B cell (primary cell): ENCODE results near the gene ESRRB. TPM values are rescaled to one million over a fixed set of nuclear protein-coding genes. Genes with fewer than 3 reads are reported as not detected.

ENCODE experiments used
- ATAC-seq: fragments of 200-7000 bp; cut with Tn5 transposase; one replicate; pipeline ENCODE4 v1.10.0; 2021; ENCODE audit warnings: low read depth, mild to moderate bottlenecking, moderate number of reproducible peaks, moderate library complexity
- CTCF ChIA-PET: fragments of 350-600 bp; sonication (Branson Sonifier 250); formaldehyde crosslinking; loops from one replicate; lab custom pipeline; 2021; ENCODE audit warnings: antibody characterized with exemption, inconsistent platforms; lab: Charles Lee
- POLR2A ChIA-PET: fragments of 350-600 bp; sonication (Branson Sonifier 250); formaldehyde crosslinking; loops from one replicate; lab custom pipeline; 2021; ENCODE audit warnings: antibody characterized with exemption; lab: Charles Lee
- DNase-seq: peaks from one replicate; pipeline ENCODE4 v3.0.0; 2013
- H2AFZ ChIP-seq: 2 replicates; pipeline ENCODE4 v1.6.1; 2012; ENCODE audit warnings: mild to moderate bottlenecking, low read depth, low read length; ENCODE audit not compliant: insufficient read depth, poor library complexity, severe bottlenecking
- H3K27ac ChIP-seq, 2 donors: 1 replicate in 1 of 2; 2 replicates in 1 of 2; pipeline ENCODE4 v1.5.1; 2012 to 2013; ENCODE audit warnings: low read length in 2 of 2, mild to moderate bottlenecking in 2 of 2, moderate library complexity in 1 of 2
- H3K27me3 ChIP-seq, 4 experiments: fragments of 200-600 bp in 1 of 4; sonication (generic) in 1 of 4; replicated peaks in 1 of 4; 1 replicate in 2 of 4; 2 replicates in 2 of 4; pipeline versions ENCODE4 v1.6.1 to v1.7.0; 2013 to 2016; ENCODE audit warnings: low read length in 3 of 4, mild to moderate bottlenecking in 2 of 4, mixed read lengths in 1 of 4, moderate library complexity in 1 of 4; ENCODE audit not compliant: insufficient read depth in 4 of 4, control insufficient read depth in 3 of 4; ENCODE audit errors: control extremely low read depth in 1 of 4
- H3K36me3 ChIP-seq, 2 experiments: replicated peaks in 1 of 2; 1 replicate in 1 of 2; 2 replicates in 1 of 2; pipeline versions ENCODE4 v1.6.1 to v1.7.1; 2013; ENCODE audit warnings: low read length in 1 of 2; ENCODE audit not compliant: insufficient read depth in 2 of 2, control insufficient read depth in 1 of 2; ENCODE audit errors: control extremely low read depth in 1 of 2, extremely low read depth in 1 of 2
- H3K4me1 ChIP-seq, 2 donors: fragments of 200-600 bp in 1 of 2; sonication (generic) in 1 of 2; 1 replicate in 1 of 2; 2 replicates in 1 of 2; pipeline versions ENCODE4 v1.5.1 to v1.6.1; 2013 to 2017; ENCODE audit warnings: low read length in 2 of 2; ENCODE audit not compliant: control insufficient read depth in 2 of 2, insufficient read depth in 2 of 2
- H3K4me2 ChIP-seq: replicated peaks from 2 replicates; pipeline ENCODE3; 2012; ENCODE audit warnings: mild to moderate bottlenecking, low read depth, low read length; ENCODE audit not compliant: poor library complexity, severe bottlenecking
- H3K4me3 ChIP-seq, 5 experiments: fragments of 200-600 bp in 1 of 5; sonication (generic) in 1 of 5; 1 replicate in 3 of 5; 2 replicates in 2 of 5; pipeline versions ENCODE4 v1.5.1 to v1.7.0; 2011 to 2016; ENCODE audit warnings: low read length in 4 of 5, mild to moderate bottlenecking in 4 of 5, low read depth in 2 of 5, control low read depth in 1 of 5, moderate library complexity in 1 of 5; ENCODE audit not compliant: insufficient read depth in 1 of 5; ENCODE audit errors: control extremely low read depth in 1 of 5, extremely low read depth in 1 of 5
- H3K79me2 ChIP-seq: fragments of 200-600 bp; sonication (generic); one replicate; pipeline ENCODE4 v1.6.0; 2016; ENCODE audit warnings: low read length; ENCODE audit not compliant: control insufficient read depth, insufficient read depth
- H3K9ac ChIP-seq: fragments of 200-600 bp; sonication (generic); 2 replicates; pipeline ENCODE4 v1.6.1; 2017; ENCODE audit warnings: mild to moderate bottlenecking, low read length, moderate library complexity
- H3K9me3 ChIP-seq, 3 donors: one replicate each; pipeline versions ENCODE4 v1.6.1 to v1.7.1; 2013; ENCODE audit warnings: low read length in 2 of 3; ENCODE audit not compliant: control insufficient read depth in 2 of 3, insufficient read depth in 1 of 3; ENCODE audit errors: control extremely low read depth in 1 of 3
- H4K20me1 ChIP-seq: 2 replicates; pipeline ENCODE4 v1.6.0; 2012; ENCODE audit warnings: mild to moderate bottlenecking, low read length; ENCODE audit not compliant: insufficient read depth, control insufficient read depth, poor library complexity, severe bottlenecking
- H3K27ac Mint-ChIP-seq: one replicate; pipeline ENCODE4 v1.8.0; 2021; ENCODE audit warnings: mixed read lengths
- H3K27me3 Mint-ChIP-seq: one replicate; pipeline ENCODE4 v1.8.0; 2021; ENCODE audit warnings: mixed read lengths
- H3K4me1 Mint-ChIP-seq: one replicate; pipeline ENCODE4 v1.8.0; 2021; ENCODE audit warnings: mixed read lengths
- H3K4me3 Mint-ChIP-seq: one replicate; pipeline ENCODE4 v1.8.0; 2021; ENCODE audit warnings: mixed read lengths
- H3K9me3 Mint-ChIP-seq: one replicate; pipeline ENCODE4 v1.8.0; 2022; ENCODE audit warnings: mixed read lengths; ENCODE audit not compliant: insufficient read depth
- EZH2 ChIP-seq: IDR thresholded peaks from 2 replicates; pipeline ENCODE4 v1.6.1; 2012; ENCODE audit warnings: borderline replicate concordance, low read depth, mild to moderate bottlenecking, moderate library complexity, low read length; ENCODE audit not compliant: insufficient read depth, poor library complexity, severe bottlenecking
- WGBS: methylation state at CpG from one replicate; pipeline ENCODE4 v1.1.5; 2013; ENCODE audit warnings: missing lambda C conversion rate; ENCODE audit not compliant: insufficient coverage; 5-methylcytosine and 5-hydroxymethylcytosine counted together
- intact Hi-C: fragments of 100-400 bp; cut with micrococcal nuclease; formaldehyde crosslinking; loops from one replicate; pipeline ENCODE4 v1.10.0; 2022
- polyA plus RNA-seq: library from polyadenylated mRNA; depleted of rRNA; stranded (reverse); fragments of >200 nt; gene quantifications from 2 replicates; pipeline ENCODE4 v1.2.3, GENCODE V29; 2012
- total RNA-seq, 2 donors: library from RNA; stranded (reverse); fragments of 120-200 nt in 1 of 2; gene quantifications; 1 replicate in 1 of 2; 2 replicates in 1 of 2; pipeline versions ENCODE4 v1.2.3 to v1.2.4, GENCODE V29; 2013 to 2022
- TF ChIP-seq, protein P1 (sequence below): fragments of 200-600 bp; IDR thresholded peaks from one replicate; pipeline ENCODE4 v1.8.0; 2022; ENCODE audit warnings: antibody characterized with exemption, mild to moderate bottlenecking

The ESRRB gene
- total and polyA plus RNA-seq, 2 donors (not counting 1 experiment from before 2014, with no cell fraction given): 0.13 TPM; not detected in 1

DNA sequence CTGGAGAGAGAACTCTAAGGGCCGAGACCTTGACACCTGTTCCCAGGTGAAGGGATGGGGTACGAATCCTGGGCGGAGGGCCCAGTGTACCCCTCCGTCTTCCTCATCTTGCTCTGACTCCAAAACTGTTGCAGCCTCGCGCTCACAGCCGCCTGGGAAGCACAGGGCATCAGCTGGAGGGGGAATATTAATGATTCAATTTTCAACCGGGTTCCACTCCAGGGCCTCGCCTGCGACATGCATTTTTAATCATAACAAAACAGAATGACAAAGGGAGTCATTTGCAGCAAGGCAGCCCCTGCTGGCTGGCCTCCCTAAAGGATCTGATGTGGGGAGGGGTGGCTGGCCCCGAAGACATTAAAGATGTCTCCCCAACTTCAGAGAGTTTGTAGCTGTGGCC lies 41.6 kb upstream of the ESRRB start:
- no peak for DNase-seq
- no peaks in the 10 kb centered on the region for H3K4me1 Mint-ChIP-seq
- Histone ChIP-seq H3K79me2 (no peaks in the 10 kb centered on the region), H3K9me3 (peaks cover 0 to 3% (median 0%) of the 10 kb centered on the region in 3 donors), H4K20me1 (no peaks in the 10 kb centered on the region), H3K4me2 (no peak overlapping the region), H3K27me3 (peaks cover 0 to 13% (median 5%) of the 10 kb centered on the region in 4 experiments), H3K4me1 (no peaks in the 10 kb centered on the region), H3K27ac (no peak overlapping the region), H3K9ac (no peak overlapping the region), H2AFZ (no peak overlapping the region), H3K4me3 (no peak overlapping the region), H3K36me3 (no peaks in the 10 kb centered on the region)
- ChIA-PET CTCF (interaction anchor here (1.3 kb wide), 1 partner anchor 285 kb away, joined by 3 read pairs; no protein-coding TSS in a partner anchor), POLR2A (no interaction called here)
- ATAC-seq: no peak
- no peak overlapping the region for H3K27ac Mint-ChIP-seq
- H3K27me3 Mint-ChIP-seq: peaks cover 26% of the 10 kb centered on the region
- intact Hi-C loops: no loop called here
- H3K4me3 Mint-ChIP-seq: no peak overlapping the region
- no peaks in the 10 kb centered on the region for H3K9me3 Mint-ChIP-seq
- TF ChIP-seq, protein P1, sequence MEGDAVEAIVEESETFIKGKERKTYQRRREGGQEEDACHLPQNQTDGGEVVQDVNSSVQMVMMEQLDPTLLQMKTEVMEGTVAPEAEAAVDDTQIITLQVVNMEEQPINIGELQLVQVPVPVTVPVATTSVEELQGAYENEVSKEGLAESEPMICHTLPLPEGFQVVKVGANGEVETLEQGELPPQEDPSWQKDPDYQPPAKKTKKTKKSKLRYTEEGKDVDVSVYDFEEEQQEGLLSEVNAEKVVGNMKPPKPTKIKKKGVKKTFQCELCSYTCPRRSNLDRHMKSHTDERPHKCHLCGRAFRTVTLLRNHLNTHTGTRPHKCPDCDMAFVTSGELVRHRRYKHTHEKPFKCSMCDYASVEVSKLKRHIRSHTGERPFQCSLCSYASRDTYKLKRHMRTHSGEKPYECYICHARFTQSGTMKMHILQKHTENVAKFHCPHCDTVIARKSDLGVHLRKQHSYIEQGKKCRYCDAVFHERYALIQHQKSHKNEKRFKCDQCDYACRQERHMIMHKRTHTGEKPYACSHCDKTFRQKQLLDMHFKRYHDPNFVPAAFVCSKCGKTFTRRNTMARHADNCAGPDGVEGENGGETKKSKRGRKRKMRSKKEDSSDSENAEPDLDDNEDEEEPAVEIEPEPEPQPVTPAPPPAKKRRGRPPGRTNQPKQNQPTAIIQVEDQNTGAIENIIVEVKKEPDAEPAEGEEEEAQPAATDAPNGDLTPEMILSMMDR: no peak
- TF ChIP-seq EZH2: no peak
- 97% methylated on average over 6 of the region's 11 CpGs for WGBS

DNA sequence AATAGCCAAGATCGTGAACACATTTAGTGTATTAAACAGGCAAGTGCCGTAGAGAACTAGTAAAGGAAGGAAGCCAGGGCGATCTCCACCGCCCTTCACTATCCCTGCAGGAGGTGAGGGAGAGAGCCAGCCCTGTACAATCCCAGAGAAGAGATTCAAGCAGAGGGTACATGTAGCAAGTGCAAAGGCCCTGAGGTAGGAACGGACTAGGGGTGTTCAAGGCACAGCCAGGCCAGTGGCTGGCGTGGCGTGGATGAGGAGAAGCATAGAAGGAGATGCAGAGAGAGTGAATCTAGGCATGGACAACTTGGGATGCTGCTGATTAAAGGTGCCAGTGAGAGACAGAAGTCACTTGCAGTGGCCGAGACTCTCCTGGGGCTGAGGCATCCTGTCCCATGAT lies 39.1 kb upstream of the ESRRB start:
- Histone ChIP-seq H3K36me3 (no peaks in the 10 kb centered on the region), H3K79me2 (no peaks in the 10 kb centered on the region), H3K4me1 (no peaks in the 10 kb centered on the region), H2AFZ (no peak overlapping the region), H3K27me3 (peaks cover 0 to 2% (median 0%) of the 10 kb centered on the region in 4 experiments), H3K4me2 (no peak overlapping the region), H4K20me1 (no peaks in the 10 kb centered on the region), H3K27ac (no peak overlapping the region), H3K9ac (no peak overlapping the region), H3K9me3 (peaks cover 0 to 3% (median 0%) of the 10 kb centered on the region in 3 donors), H3K4me3 (no peak overlapping the region)
- no peak for TF ChIP-seq EZH2
- TF ChIP-seq, protein P1: no peak
- Mint-ChIP-seq H3K27me3 (peaks cover 12% of the 10 kb centered on the region), H3K27ac (no peak overlapping the region), H3K4me1 (no peaks in the 10 kb centered on the region), H3K9me3 (no peaks in the 10 kb centered on the region), H3K4me3 (no peak overlapping the region)
- POLR2A ChIA-PET: no interaction called here
- intact Hi-C loops: no loop called here
- DNase-seq (no peak), ATAC-seq (no peak)
- WGBS: 81% methylated on average over 7 of the region's 8 CpGs
- CTCF ChIA-PET: no interaction called here
